ENCODE data around the gene KRT1. TPM values are rescaled to one million over a fixed set of nuclear protein-coding genes. Genes with fewer than 3 reads are reported as not detected.
"Not testable (repeated sequence)": the region's sequence is repeated elsewhere in the genome, so short reads cannot be mapped to it uniquely, and the experiment has no call there.

Gene KRT1
- total RNA-seq, 1 donor from 2014 or later = 9.2 TPM

DNA sequence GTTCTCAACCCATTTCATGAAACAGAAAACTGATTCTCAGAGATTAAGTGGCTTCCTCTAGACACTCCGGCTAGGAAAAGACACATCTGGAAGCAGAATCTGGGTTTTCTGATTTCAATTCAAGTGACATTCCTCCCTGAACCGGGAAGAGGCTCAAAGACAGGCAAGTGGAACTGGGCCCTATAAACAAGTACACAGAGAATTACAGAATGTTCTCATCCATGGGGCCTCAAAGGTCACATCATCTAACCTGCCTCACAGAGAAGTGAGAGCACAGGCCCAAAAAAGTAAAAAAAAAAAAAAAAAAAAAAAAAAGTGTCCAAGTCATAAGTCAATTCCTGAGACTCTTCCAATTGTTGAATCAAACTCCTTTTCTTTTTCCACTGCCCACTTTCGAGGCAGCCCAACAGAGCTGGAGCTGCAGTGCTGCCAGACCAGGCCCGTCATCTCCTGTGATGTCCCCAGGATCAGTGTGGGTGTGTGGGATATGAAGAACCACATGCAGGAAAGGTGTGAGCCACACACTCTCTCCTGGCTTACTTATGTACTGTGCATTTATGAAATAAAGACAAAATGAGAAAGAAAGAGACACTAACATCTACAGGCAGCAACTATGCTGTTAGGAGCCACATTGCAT, 2.8 kb upstream of the KRT1 start:
- intact Hi-C loops (cut with micrococcal nuclease) = loop anchor here (5.0 kb wide), 1 partner anchor 101 kb away; no protein-coding TSS in a partner anchor

DNA sequence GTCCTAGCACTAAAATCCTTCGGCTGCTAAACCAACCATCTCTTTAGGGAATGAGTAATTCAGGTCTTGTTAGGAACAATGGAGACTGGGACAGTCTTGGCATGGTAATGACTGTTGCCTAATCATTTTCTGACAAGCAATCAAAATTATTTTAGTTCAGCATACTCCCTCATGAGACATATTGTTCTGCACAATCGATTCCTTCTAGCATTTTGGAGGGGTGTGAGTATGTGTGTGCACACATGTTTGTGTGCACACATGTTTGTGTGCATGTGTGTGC, 2.1 kb upstream of the KRT1 start:
- intact Hi-C loops (cut with micrococcal nuclease) = loop anchor here (5.0 kb wide), 1 partner anchor 100 kb away; no protein-coding TSS in a partner anchor

GRCh38 chr12:52681526-52682380, 1.5 kb upstream of the KRT1 start:
- intact Hi-C loops (cut with micrococcal nuclease) = loop anchor here (5.0 kb wide), 1 partner anchor 99 kb away; no protein-coding TSS in a partner anchor

DNA sequence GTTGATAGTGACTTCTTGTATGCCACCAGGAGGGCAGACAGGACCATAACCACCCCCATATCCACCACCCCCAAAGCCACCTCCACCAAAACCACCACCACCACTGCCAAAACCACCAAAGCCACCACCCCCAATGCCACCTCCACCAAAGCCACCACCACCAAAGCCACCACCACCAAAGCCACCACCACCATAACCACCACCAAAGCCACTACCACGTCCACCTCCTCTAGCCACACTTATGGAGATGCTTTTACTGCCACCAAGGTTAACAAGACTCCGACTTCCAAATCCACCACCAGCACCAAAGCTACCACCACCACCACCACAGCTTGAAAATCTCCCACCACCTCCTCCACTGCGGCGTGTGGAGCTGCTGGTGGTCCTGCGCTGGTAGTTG, 332 bp downstream of the KRT1 start:
- intact Hi-C loops (cut with micrococcal nuclease) = loop anchor here (5.0 kb wide), 1 partner anchor 98 kb away; no protein-coding TSS in a partner anchor

- intact Hi-C loops (cut with micrococcal nuclease) = no loop called here
Measured at GRCh38 chr12:52677671-52678070, 2.5 kb downstream of the KRT1 start.

DNA sequence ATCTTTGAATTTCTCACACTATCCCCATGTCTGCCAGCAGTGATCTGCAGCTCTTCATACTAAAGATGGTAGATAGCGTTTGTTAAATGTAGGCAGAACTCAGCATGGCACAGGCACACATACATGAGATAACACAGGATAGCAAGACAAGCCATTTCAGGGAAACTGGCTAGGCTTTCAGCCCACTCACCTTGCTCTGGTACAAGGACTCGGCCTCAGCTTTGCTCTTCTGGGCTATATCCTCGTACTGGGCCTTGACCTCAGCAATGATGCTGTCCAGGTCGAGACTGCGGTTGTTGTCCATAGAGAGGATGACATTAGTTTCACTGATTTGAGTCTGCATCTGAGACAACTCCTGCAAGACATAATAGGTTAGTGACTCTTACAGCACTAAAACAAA, 3.1 kb downstream of the KRT1 start:
- intact Hi-C loops (cut with micrococcal nuclease) = no loop called here

GRCh38 chr12:52676163-52676562, 4.0 kb downstream of the KRT1 start:
- intact Hi-C loops (cut with micrococcal nuclease) = no loop called here

GRCh38 chr12:52675301-52675701, 4.9 kb downstream of the KRT1 start:
- intact Hi-C loops (cut with micrococcal nuclease) = no loop called here

DNA sequence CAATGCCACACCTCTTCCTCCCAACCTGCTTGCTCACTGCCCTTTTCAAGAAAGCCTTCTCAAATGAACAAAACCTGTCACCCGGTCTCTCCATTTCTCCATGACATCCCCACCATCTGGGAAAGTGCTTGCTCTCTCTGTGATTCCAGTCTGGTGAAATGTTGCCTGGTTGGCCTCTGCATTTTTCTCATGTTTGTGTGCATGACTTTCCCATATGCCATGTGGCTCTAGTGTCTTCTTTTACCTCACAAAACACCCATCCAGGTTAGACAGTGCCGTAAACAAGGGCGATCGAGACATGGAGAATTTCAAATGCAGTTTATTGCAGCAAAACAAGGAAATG, 5.8 kb downstream of the KRT1 start:
- intact Hi-C loops (cut with micrococcal nuclease) = no loop called here

DNA sequence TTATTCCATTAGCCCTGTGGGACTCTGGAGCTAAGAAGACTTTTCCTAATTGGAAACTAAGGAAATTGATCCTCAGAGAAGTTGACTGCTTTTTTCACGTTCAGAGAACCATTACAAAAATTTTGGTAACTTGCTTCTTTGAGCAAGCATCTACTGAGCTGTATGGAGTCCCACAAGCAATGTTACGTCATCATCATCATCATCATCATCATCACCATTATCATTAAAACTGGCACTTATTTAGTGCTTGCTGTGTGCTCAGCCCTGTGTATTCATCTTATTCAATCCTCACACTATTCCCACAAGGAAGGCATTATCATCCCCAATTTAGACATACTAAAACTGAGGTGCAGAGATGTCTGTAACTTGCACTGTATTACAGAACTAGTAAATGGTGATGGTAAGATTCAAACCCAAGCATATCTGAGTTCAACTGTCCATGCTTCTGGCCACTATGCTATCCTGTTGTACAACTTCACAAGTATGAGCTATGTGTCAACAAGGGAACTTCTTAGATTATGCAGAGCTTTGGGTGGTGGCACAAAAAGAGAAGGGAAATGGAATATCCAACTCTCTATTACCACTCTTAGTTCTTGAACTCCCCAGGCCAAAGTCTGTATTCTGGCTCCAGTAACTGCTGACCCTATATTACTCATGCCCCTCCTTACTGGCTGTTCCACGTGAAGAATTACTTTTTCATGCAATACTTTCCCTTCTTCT, 6.3 kb downstream of the KRT1 start:
- intact Hi-C loops (cut with micrococcal nuclease) = no loop called here

- intact Hi-C loops (cut with micrococcal nuclease) = no loop called here
Measured at GRCh38 chr12:52673217-52673616, 7.0 kb downstream of the KRT1 start.

DNA sequence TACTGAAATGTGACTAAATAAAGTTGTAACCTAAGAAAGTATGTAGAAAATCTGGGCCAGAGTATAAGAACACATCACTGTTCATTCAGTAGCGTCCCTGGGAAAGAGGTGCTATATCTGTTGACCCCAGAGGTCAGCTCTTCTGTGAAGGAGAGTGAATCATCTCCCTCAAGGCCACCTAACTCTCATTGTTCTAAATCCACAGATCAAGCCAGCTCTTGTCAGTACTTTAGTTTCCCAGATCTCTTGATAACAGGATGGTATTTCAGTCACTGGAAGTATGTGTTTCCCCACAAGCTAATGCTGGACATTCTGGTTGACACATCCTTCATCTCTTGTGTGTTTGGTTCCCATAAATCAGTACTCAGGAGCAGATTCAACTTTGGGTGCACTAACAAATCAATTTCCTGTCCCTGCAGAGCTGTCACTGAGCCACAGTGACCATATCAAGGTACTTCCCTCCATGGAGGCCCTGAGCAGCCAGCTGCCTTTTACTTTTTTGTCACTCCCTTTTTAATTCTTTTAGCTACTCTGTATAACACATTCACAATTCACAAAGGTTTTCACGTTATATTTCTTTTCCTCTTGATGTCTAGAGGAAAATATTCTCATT, 7.8 kb downstream of the KRT1 start:
- intact Hi-C loops (cut with micrococcal nuclease) = no loop called here

GRCh38 chr12:52670961-52671360, 9.2 kb downstream of the KRT1 start:
- intact Hi-C loops (cut with micrococcal nuclease) = no loop called here

GRCh38 chr12:52670506-52670905, 9.7 kb downstream of the KRT1 start:
- intact Hi-C loops (cut with micrococcal nuclease) = no loop called here

DNA sequence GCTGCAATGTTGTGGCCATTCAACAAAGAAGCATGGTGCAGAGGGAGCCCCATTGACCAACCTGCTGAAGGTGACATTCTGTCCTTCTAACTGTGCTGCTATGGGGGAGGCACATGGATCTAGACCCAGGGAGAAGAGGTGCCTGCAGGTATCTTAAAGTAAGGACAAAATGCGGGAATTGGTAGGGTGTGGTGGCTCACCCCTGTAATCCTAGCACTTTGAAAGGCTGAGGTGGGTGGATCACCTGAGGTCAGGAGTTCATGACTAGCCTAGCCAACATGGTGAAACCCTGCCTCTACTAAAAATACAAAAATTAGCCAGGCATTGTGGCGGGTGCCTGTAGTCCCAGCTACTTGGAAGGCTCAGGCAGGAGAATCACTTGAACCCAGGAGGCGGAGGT, 10.3 kb downstream of the KRT1 start:
- intact Hi-C loops (cut with micrococcal nuclease) = not testable (repeated sequence)

GRCh38 chr12:52669426-52669825, 10.8 kb downstream of the KRT1 start:
- intact Hi-C loops (cut with micrococcal nuclease) = no loop called here

GRCh38 chr12:52667931-52668330, 12.3 kb downstream of the KRT1 start:
- intact Hi-C loops (cut with micrococcal nuclease) = no loop called here

DNA sequence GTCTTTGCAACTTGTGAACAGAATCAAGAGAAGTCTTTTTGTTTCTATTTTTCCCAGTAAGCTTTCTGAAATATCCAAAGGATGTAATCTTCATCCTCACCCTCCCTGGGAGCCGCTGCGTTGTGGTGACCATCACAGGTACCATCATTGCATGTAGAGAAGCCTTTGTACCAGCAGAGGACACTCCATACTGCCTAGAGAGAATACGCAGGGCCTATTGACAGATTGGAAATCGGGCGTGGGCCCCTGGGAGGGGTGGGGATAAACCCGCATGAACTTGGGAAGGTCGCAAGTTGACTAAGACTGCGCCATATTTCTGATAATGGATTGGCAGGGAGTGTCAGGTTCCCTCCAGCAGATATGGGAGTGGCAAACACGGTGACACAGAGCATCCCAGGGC, 12.7 kb downstream of the KRT1 start:
- intact Hi-C loops (cut with micrococcal nuclease) = no loop called here

GRCh38 chr12:52666471-52666870, 13.7 kb downstream of the KRT1 start:
- intact Hi-C loops (cut with micrococcal nuclease) = no loop called here

- intact Hi-C loops (cut with micrococcal nuclease) = no loop called here
Measured at GRCh38 chr12:52663420-52663819, 16.8 kb downstream of the KRT1 start.

DNA sequence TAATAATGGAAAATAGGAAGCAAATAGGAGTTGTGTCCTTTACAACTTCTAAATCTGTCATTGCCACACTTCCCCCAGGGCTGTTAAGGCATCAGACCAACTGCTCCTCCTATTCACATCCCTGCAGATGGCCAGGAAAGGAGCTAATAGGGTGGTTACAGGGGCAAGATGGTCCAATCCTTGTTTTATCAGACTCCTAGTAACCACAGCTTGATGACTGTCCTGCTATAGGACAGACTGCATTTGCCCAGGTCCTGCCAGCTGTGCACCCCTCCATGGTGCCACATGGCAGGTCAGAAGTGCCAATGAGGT, 17.3 kb downstream of the KRT1 start:
- intact Hi-C loops (cut with micrococcal nuclease) = no loop called here
